ENCODE results near the gene PARM1. TPM values are rescaled to one million over a fixed set of nuclear protein-coding genes. Genes with fewer than 3 reads are reported as not detected.

Gene PARM1
- total and polyA plus RNA-seq, 9 of the 15 experiments (the other 6 are each of a cell fraction or from before 2014, with no cell fraction given), result 0.07 TPM; not detected in 8

DNA sequence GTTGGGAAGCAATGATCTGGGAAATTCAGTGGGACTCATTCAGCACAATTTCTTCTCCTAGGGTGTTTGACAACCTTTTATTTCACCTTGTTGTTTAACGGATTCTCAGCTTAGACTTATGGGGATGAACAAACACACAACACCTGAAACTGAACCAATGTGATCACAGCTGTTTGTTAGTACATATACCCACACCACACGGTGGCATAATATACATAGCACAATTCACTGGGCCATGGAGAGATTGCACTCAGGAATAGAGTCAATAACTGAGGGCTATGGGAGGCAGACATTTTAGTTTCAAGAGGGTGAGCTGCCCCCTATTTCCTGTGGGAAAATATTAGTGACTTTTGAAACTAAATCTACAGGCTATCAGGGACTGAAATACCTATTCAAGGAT is 148.0 kb downstream of the PARM1 start:
- ATAC-seq (no peak), DNase-seq (ENCODE audit: extremely low read depth in 1 of 4, low spot score in 3 of 4) (no peak), FAIRE-seq (no peak)
- WGBS (ENCODE audit: insufficient coverage, low coverage, missing lambda C conversion rate), result 0% methylated on average over 2 of the region's 2 CpGs
- H4K20me1 ChIP-seq (replicated peaks; ENCODE audit: control insufficient read depth, insufficient read depth, low read length), result no peaks in the 10 kb centered on the region
- H3K79me2 ChIP-seq (ENCODE audit: control insufficient read depth, insufficient read depth, low read length), result no peaks in the 10 kb centered on the region
- no peaks in the 10 kb centered on the region for H3K4me1 ChIP-seq (replicated peaks in 1 of 2; ENCODE audit: control insufficient read depth in 2 of 2, insufficient read depth in 2 of 2, low read length in 2 of 2)
- H3K27ac ChIP-seq (ENCODE audit: extremely low read depth, low read depth, low read length), result no peak overlapping the region
- H3K9me1 ChIP-seq (ENCODE audit: control insufficient read depth, insufficient read depth, low read length), result no peaks in the 10 kb centered on the region
- no peaks in the 10 kb centered on the region for H3K27me3 ChIP-seq (ENCODE audit: control insufficient read depth in 2 of 2, insufficient read depth in 2 of 2, low read length in 2 of 2)
- H3K36me3 ChIP-seq (ENCODE audit: control insufficient read depth, insufficient read depth, low read length), result no peaks in the 10 kb centered on the region
- no peak for TF ChIP-seq MTA2 (IDR thresholded peaks at IDR 0.05; ENCODE audit: low read depth)
- TF ChIP-seq IFI16 (CRISPR knock-in tag; IDR thresholded peaks at IDR 0.05), result no peak
- TF ChIP-seq, protein P1, sequence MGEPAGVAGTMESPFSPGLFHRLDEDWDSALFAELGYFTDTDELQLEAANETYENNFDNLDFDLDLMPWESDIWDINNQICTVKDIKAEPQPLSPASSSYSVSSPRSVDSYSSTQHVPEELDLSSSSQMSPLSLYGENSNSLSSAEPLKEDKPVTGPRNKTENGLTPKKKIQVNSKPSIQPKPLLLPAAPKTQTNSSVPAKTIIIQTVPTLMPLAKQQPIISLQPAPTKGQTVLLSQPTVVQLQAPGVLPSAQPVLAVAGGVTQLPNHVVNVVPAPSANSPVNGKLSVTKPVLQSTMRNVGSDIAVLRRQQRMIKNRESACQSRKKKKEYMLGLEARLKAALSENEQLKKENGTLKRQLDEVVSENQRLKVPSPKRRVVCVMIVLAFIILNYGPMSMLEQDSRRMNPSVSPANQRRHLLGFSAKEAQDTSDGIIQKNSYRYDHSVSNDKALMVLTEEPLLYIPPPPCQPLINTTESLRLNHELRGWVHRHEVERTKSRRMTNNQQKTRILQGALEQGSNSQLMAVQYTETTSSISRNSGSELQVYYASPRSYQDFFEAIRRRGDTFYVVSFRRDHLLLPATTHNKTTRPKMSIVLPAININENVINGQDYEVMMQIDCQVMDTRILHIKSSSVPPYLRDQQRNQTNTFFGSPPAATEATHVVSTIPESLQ (CRISPR knock-in tag; IDR thresholded peaks at IDR 0.05), result no peak
- no peak for TF ChIP-seq FOXK1 (CRISPR knock-in tag; IDR thresholded peaks at IDR 0.05; ENCODE audit: borderline replicate concordance)
- TF ChIP-seq FOXA1 (IDR thresholded peaks at IDR 0.05; ENCODE audit: borderline replicate concordance), result no peak
- no peak overlapping the region for H3K4me2 ChIP-seq (ENCODE audit: insufficient read depth, low read length)
- intact Hi-C loops (cut with micrococcal nuclease), result no loop called here
- H3K9ac ChIP-seq (ENCODE audit: insufficient read depth in 1 of 2, low read depth in 2 of 2, low read length in 2 of 2), result no peak overlapping the region
- H3K9me3 ChIP-seq (replicated peaks; ENCODE audit: control insufficient read depth, insufficient read depth, low read depth, low read length), result no peaks in the 10 kb centered on the region
- CTCF ChIA-PET (ENCODE audit: low intra/inter-chr PET ratio), result no interaction called here
- in situ Hi-C loops (cut with MboI), result no loop called here
- POLR2A ChIA-PET, result no interaction called here
- BruUV-seq (replicated peaks), result no TSS peak
- H2AFZ ChIP-seq (ENCODE audit: low read depth, low read length), result no peak overlapping the region
- H3K4me3 ChIP-seq, result no peak overlapping the region

DNA sequence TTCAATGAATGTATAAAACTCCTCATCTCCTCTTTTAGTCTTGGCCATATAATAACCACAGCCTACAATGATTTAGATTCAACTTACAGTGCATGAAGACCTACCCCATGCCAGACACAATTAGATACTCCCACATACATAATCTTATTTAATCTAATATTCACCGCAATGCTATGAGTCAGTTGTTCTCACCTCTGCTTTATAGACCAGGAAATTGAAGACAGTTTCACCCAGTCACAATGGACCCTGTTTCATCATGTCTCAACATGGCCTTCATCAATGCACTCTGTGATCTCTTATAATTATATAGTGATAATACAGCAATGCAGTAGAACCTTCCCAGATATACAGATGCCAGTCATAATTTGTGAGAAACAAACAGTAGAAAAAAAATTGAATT is 148.6 kb downstream of the PARM1 start:
- intact Hi-C loops (cut with micrococcal nuclease) (no loop called here), in situ Hi-C loops (cut with MboI) (no loop called here)
- BruUV-seq (replicated peaks), result no TSS peak
- ChIA-PET POLR2A (no interaction called here), CTCF (ENCODE audit: low intra/inter-chr PET ratio) (no interaction called here)
- H3K9me1 ChIP-seq (ENCODE audit: control insufficient read depth, insufficient read depth, low read length), result no peaks in the 10 kb centered on the region
- H3K4me1 ChIP-seq (replicated peaks in 1 of 2; ENCODE audit: control insufficient read depth in 2 of 2, insufficient read depth in 2 of 2, low read length in 2 of 2), result no peaks in the 10 kb centered on the region
- 0% methylated on average over 1 of the region's 1 CpG for WGBS (ENCODE audit: insufficient coverage, low coverage, missing lambda C conversion rate)
- no peak overlapping the region for H3K9ac ChIP-seq (ENCODE audit: insufficient read depth in 1 of 2, low read depth in 2 of 2, low read length in 2 of 2)
- no peaks in the 10 kb centered on the region for H4K20me1 ChIP-seq (replicated peaks; ENCODE audit: control insufficient read depth, insufficient read depth, low read length)
- H3K9me3 ChIP-seq (replicated peaks; ENCODE audit: control insufficient read depth, insufficient read depth, low read depth, low read length), result no peaks in the 10 kb centered on the region
- no peak overlapping the region for H2AFZ ChIP-seq (ENCODE audit: low read depth, low read length)
- no peak for FAIRE-seq
- no peak for ATAC-seq
- no peak overlapping the region for H3K4me3 ChIP-seq
- no peak overlapping the region for H3K4me2 ChIP-seq (ENCODE audit: insufficient read depth, low read length)
- H3K27ac ChIP-seq (ENCODE audit: extremely low read depth, low read depth, low read length), result no peak overlapping the region
- H3K27me3 ChIP-seq (ENCODE audit: control insufficient read depth in 2 of 2, insufficient read depth in 2 of 2, low read length in 2 of 2), result no peaks in the 10 kb centered on the region
- DNase-seq (ENCODE audit: extremely low read depth in 1 of 4, low spot score in 3 of 4), result no peak
- no peaks in the 10 kb centered on the region for H3K79me2 ChIP-seq (ENCODE audit: control insufficient read depth, insufficient read depth, low read length)
- no peaks in the 10 kb centered on the region for H3K36me3 ChIP-seq (ENCODE audit: control insufficient read depth, insufficient read depth, low read length)
- TF ChIP-seq HSF4 (CRISPR knock-in tag; IDR thresholded peaks at IDR 0.05; ENCODE audit: borderline replicate concordance) (no peak), KDM2B (CRISPR knock-in tag; IDR thresholded peaks at IDR 0.05) (no peak), MEF2D (tag; conservative IDR thresholded peaks at IDR 0.05; ENCODE audit: low read depth) (no peak)
- TF ChIP-seq, protein P2, sequence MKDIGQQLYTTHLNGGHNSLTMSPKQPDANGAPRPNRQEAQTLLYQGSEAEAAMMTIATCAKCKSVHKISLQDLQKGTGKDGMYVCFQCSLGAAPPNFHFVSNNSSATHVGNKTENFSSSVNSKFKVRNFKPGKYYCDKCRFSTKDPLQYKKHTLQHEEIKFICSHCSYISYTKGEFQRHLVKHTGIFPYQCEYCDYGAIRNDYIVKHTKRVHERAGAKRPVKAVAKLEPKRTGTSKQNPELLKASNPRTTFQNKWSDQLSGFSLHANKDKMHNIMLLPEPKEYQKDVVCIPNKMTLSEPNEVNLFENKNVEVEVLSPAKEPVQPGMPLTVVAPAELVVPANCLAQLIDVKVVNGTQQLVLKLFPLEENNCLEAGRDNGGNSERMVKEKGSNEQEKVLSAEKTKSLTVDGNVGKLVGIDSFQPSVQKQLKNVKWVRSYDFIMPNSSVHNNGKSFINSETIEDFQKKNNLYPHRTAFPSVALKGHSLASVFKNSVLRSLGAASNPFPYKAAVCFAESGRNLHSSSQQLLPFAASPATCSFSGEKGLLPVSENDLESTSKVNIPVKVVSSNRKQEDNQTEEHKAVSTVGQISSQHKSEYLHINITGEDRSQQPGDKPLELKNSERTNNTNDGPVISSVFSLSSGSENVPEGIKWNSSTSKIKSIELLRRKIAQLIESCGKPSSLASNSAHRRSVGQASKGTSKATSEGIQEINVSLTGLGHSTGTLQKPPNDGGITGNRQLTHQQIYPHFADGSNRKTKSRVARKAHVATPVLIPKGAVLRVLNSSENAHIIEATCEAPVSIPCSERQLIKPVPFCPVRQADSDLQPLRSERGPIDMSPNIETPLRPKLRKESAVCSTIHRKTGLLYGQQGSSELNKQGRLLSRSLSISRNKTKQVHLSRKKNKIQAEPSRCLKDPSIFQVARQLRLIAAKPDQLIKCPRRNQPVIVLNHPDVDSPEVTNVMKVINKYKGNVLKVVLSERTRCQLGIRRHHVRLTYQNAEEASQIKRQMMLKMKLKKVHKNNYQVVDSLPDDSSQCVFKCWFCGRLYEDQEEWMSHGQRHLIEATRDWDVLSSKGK (CRISPR knock-in tag; IDR thresholded peaks at IDR 0.05), result no peak
- TF ChIP-seq, protein P3, sequence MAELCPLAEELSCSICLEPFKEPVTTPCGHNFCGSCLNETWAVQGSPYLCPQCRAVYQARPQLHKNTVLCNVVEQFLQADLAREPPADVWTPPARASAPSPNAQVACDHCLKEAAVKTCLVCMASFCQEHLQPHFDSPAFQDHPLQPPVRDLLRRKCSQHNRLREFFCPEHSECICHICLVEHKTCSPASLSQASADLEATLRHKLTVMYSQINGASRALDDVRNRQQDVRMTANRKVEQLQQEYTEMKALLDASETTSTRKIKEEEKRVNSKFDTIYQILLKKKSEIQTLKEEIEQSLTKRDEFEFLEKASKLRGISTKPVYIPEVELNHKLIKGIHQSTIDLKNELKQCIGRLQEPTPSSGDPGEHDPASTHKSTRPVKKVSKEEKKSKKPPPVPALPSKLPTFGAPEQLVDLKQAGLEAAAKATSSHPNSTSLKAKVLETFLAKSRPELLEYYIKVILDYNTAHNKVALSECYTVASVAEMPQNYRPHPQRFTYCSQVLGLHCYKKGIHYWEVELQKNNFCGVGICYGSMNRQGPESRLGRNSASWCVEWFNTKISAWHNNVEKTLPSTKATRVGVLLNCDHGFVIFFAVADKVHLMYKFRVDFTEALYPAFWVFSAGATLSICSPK (IDR thresholded peaks at IDR 0.05; ENCODE audit: borderline replicate concordance), result no peak
